Measurements from ENCODE around the gene ZNF699. TPM values are rescaled to one million over a fixed set of nuclear protein-coding genes. Genes with fewer than 3 reads are reported as not detected.

The ZNF699 gene
- total RNA-seq (2022; extraction: Qiagen RNA extraction): 0.66 to 1.6 TPM (median 1.2 TPM) in 5 replicates

GRCh38 chr19:9309139-9309973 is at the start of gene ZNF699:
TSS of gene ZNF699 (minus strand) at chr19:9309838. CDS start at chr19:9305119, 4,719 bp downstream.

GRCh38 chr19:9323919-9324583 is 14.4 kb upstream of the ZNF699 start, which contains the start of gene ZNF559:
TSS of gene ZNF559 (plus strand) at chr19:9324179. CDS start at chr19:9338550, 14,371 bp downstream.

GRCh38 chr19:9250630-9251029 is 59.0 kb downstream of the ZNF699 start, which contains the start of gene OR7E24:
TSS of gene OR7E24 (plus strand) at chr19:9250930. CDS start at chr19:9251044, 114 bp downstream.

Other genes starting within 250 kb of the ZNF699 start
- not detected in 5 replicates for gene OR1M1, start 222.8 kb downstream of the ZNF699 start, total RNA-seq (2022; extraction: Qiagen RNA extraction)
- not detected in 5 replicates for gene OR7G2, start 202.4 kb downstream of the ZNF699 start, total RNA-seq (2022; extraction: Qiagen RNA extraction)
- gene OR7G1, start 194.1 kb downstream of the ZNF699 start, total RNA-seq (2022; extraction: Qiagen RNA extraction): not detected in 5 replicates
- not detected in 5 replicates for gene OR7G3, start 182.9 kb downstream of the ZNF699 start, total RNA-seq (2022; extraction: Qiagen RNA extraction)
- 16.6 to 20.5 TPM (median 19.0 TPM) in 5 replicates for gene ZNF317, start 169.4 kb downstream of the ZNF699 start, total RNA-seq (2022; extraction: Qiagen RNA extraction)
- not detected in 5 replicates for gene OR7D2, start 130.9 kb downstream of the ZNF699 start, total RNA-seq (2022; extraction: Qiagen RNA extraction)
- not detected in 5 replicates for gene OR7D4, start 90.2 kb downstream of the ZNF699 start, total RNA-seq (2022; extraction: Qiagen RNA extraction)
- gene OR7E24, start 58.9 kb downstream of the ZNF699 start, total RNA-seq (2022; extraction: Qiagen RNA extraction): not detected in 5 replicates
- 4.4 to 5.9 TPM (median 5.5 TPM) in 5 replicates for gene ZNF559, start 14.3 kb upstream of the ZNF699 start, total RNA-seq (2022; extraction: Qiagen RNA extraction)
- gene ZNF177, start 53.2 kb upstream of the ZNF699 start, total RNA-seq (2022; extraction: Qiagen RNA extraction): 0.38 to 0.69 TPM (median 0.57 TPM) in 5 replicates
- gene ZNF266, start 125.7 kb upstream of the ZNF699 start, total RNA-seq (2022; extraction: Qiagen RNA extraction): 3.4 to 4.2 TPM (median 3.5 TPM) in 5 replicates
- gene ZNF560, start 188.8 kb upstream of the ZNF699 start, total RNA-seq (2022; extraction: Qiagen RNA extraction): not detected in 5 replicates
- gene ZNF426, start 228.8 kb upstream of the ZNF699 start, total RNA-seq (2022; extraction: Qiagen RNA extraction): 0.44 to 1.5 TPM (median 1.1 TPM) in 5 replicates

Data from A549 treated with CORT108297 at 1 μM for 4 hours (cell line).